HG03521 (cell line): ENCODE data around the gene CASKIN2.

ENCODE experiments used
- ATAC-seq: cut with Tn5 transposase; IDR thresholded peaks from one replicate; pipeline ENCODE4 v1.9.1; 2021; ENCODE audit warnings: mild to moderate bottlenecking, moderate library complexity; ENCODE audit not compliant: unreplicated experiment

CASKIN2 gene

DNA sequence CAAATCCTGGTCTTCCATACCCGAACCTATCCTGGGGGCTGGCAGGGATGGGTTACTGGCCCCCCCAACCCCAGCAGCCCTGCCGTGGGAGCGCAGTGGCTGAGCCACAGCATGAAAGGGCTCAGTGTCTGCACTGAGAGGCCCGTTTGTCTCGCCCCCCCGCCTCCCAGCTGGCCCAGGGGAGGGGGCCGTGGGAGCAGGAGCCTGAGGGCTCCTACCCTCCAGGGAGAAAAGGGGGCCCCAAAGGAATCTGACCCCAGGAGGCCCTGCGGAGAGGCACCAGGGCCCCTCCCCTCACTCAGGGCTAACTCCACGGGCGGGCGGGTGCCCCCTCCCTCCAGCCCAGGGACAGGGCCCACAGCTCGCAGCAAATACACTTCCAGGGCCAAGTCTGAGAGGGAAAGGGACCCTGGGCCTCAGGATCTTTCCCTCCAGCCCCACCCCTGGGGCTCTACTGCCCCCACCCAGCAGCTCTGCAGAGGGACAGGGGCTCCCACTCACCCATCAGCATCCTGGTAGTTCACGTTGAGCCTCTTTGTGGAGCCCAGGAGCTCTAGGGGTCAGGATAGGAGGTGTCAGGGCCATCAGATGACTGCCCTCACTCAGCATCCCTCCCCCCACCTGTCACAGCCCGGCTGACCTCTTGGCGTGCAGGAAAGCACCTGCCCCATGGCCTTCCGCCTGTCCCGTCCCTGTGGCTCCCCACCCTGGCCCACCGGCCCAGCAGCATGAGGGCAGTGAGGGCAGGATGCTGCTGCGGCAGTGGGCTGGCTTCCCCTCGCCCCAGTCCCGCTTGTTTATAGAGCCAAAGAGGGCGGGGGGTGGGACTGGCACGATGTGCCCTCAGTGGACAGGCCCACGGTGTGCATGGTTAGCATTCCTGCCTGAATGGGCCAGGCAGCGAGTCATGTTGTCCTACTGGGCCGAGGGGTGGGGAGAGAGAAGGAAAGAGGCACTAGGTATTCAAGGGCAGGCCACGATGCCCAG lies 7.3 kb downstream of the CASKIN2 start:
- no peak for ATAC-seq

- no peak for ATAC-seq
Observed at GRCh38 chr17:75506888-75507287, 8.4 kb downstream of the CASKIN2 start.

DNA sequence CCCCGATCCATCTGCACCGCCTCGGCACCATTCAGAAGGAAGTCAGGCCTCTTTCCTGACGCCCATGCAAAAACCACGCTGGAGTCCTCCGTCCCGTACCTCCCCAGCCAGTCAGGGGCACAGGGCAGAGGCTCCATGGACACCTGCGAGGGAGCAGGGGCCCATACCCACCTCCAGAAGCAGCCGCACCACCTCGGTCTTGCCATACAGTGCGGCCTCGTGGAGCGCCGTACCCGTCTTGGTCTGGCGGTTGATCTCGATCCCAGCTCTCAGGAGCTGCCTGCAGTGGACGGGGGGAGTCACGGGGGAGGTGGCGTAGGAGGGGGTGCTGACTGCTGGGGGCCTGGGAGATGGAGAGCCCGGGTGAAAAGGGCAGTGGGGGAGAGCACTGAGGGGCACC lies 9.2 kb downstream of the CASKIN2 start:
- no peak for ATAC-seq

DNA sequence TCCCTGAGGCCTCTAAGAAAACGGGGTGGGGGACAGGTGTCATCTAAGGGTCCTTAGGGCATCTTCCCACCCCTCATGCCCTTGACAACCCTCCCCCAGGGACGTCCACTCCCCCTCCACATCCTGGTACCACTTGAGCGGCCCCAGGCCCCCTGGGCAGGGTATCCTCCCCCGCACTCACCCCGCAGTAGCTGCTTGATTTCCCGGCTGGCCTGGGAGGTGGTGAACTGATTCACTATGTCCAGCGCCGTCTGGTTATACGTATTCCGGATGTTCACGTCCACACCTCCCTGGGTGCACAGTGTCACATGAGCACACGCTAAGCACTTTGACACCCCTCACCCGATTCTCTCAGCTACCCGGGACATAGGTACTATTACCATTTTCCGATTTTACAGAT lies 9.7 kb downstream of the CASKIN2 start:
- no peak for ATAC-seq

DNA sequence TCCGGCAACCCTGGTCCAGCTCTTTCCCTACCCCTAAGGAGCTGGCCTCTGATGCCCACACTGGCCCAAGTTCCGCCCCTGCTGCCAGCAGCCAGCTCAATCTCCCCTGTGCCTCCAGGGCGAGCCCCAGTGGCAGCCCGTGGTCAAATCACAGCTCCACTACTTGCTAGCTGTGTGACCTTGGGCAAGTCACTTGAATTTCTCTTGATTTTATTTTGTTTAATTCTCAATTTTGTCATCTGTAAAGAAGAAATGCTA lies 10.3 kb downstream of the CASKIN2 start:
- no peak for ATAC-seq

DNA sequence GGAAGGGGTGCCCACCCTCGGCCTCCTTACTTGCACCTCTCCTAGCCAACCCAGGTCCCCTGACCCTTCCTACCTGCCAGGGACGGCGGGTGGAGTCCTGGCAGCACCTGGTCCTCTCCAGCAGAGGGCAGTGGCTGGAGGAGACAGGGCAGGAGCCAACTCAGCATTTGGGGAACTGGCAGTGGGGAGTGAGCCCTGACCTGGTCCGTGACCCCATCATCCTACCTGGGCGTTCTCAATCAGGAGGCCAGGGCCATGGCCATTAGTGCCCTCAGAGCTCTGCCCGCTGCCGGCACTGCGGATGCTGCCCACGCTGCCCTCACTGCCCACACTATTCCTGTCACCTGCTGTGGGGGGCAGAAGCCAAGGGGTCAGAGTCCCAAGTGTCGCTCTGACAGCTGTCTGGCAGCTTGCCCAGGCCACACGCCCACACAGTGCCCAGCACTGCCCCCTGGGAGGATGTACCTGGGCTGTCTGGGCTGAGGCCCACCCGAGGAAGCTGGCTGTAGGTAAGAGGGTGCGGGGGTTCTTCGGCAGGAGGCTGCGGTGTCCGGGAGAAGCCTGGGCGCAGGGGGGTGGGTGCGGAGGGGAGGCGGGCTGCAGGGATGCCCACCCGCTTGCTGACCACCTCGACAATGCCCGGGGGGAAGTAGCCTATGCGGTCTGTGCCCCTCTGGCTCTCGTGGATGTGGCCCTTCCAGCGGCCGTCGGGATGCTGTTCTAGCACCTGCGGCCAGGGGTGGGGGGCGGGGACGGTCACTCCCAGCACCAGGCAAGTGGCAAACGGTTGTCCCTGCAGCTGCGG lies 10.8 kb downstream of the CASKIN2 start:
- ATAC-seq = no peak

DNA sequence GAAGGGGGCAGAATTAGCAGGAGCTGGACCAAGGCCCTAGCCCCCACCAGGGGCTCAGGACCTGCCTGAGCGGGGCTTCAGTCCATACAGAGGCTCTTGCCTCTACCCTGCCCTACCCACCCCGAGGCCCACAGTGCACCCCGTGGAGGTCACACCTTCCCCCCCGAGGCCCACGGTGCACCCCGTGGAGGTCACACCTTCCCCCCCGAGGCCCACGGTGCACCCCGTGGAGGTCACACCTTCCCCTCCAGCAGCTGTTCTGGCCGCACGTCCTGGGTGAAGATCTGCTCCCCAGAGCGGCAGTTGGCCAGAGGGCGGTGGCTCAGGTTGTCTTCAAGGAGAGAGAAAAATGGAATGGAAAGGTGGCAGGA lies 11.4 kb downstream of the CASKIN2 start:
- ATAC-seq = no peak

- ATAC-seq = no peak
Observed at GRCh38 chr17:75503337-75503950, 11.9 kb downstream of the CASKIN2 start.

GRCh38 chr17:75502721-75503329 lies 12.5 kb downstream of the CASKIN2 start:
- ATAC-seq = no peak

DNA sequence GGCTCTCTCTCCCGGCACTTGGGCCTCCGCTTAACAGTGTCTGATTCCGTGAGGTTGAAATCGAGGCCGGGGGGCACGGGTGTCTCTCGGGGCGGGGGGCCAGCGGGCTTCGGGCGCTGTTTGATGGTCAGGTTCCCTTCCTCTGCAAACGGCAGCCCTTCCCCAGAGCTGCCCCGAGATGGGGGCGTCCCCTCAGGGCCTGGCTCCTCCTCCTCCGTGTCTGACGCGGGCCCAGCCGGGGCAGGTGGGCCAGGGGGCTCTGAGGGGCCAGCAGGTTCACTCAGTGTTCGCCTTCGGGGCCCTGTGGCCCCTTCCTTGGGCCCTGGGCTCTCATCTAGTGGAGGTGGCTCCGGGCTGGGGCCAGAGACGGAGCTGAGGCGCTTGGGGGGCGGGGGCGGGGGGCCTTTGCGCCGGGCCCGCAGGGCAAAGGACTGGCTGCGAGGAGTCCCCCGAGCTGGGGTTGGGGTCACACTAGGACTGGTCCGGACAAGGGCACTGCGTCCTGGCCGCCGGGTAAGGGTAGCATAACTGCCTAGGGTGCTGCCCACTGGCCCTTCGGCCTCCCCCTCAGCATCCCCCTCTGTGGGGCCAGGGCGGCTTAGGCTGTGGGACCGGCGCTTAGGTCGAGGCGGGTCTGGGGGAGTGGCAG lies 13.1 kb downstream of the CASKIN2 start:
- no peak for ATAC-seq

DNA sequence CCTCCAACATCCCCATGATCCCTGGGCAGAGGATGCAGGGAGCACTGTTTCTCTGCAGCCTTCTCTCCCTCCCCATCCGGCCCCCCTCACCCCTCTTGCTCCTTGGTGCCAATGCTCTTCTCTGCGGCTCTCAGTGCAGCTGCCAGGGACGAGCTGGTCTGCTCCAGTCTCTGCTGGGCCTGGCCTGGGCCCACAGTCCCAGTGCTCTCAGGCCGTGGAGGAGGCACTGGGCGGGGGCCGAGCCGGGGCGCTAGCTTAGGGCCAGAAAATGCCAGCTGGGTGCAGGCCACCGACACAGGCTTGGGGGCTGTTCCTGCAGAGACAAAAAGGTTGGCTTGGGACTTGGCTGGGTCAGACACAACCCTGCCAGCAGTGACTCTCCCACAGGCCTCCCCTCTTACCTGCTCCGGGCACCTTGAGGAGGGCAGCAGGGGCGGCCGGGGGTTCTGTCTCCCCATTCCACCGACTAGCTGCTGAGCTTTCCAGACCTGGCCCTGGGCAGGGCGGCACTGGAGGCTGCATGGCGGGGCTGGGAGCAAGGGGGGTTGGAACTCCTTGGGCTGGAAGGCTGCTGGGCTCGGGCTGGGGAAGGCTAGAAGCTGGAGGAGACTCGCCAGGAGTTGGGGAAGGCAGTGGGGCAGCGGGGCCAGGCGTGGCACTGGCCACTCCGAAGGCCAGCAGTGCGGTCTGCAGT lies 13.8 kb downstream of the CASKIN2 start:
- ATAC-seq = no peak

DNA sequence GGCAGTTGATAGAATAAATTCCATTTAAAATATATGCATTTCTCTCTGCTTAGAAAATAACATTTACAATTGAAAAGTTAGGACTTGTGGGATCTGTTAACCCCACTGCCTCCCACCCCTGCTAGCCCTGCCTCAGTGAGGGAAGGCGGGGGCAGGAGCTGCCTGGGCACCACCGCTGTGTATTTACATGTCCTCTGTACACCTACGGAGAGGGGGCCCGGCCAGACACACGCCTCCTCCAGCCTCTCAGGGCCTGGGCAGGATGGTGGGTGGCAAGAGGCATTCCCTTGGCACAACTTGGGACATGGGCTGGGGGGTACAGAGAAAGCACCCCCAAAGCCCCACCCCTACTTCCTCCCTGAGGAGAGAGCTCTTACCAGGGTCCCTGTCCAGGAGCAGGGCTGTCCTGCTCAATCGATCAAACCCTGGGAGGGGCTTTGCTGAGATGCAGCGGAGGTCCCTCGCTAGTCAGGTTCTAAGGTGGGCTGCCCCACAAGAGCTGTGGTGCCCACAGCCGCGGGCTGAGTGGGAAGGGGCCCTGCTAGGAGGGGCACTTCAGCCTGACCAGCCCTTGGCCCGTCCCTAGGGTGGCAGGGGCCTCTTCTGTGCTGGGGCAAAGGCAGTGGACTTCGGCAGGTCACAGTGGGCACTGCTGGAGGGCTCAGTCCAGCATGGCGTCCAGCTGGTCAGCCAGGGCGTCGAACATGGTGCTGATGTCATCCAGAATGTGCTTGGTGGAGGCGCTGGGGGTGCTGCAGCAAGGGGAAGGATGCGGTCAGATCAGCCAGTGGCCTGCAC lies 14.7 kb downstream of the CASKIN2 start:
- ATAC-seq = no peak

GRCh38 chr17:75499313-75500022 lies 15.9 kb downstream of the CASKIN2 start:
- no peak for ATAC-seq

GRCh38 chr17:75498726-75499213 lies 16.6 kb downstream of the CASKIN2 start:
- ATAC-seq = no peak

- ATAC-seq = no peak
Observed at GRCh38 chr17:75498039-75498725, 17.2 kb downstream of the CASKIN2 start.

DNA sequence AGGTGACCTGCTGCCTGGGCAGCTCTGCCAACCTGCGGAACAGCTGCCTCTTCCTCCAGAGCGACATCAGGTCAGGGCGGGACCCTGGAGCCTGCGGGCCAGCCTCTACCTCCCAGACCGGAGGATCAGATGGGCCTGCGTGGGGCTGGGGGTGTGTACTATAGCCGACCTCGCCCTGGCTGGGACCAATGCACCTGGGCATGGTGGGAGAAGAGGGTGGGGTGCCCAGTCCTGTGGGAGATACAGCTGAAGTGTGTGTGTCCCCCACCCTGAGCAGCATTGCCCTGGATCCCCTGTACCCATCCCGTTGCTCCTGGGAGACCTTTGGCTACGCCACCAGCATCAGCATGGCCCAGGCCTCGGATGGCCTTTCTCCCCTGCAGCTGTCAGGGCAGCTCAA lies 19.3 kb downstream of the CASKIN2 start:
- no peak for ATAC-seq

DNA sequence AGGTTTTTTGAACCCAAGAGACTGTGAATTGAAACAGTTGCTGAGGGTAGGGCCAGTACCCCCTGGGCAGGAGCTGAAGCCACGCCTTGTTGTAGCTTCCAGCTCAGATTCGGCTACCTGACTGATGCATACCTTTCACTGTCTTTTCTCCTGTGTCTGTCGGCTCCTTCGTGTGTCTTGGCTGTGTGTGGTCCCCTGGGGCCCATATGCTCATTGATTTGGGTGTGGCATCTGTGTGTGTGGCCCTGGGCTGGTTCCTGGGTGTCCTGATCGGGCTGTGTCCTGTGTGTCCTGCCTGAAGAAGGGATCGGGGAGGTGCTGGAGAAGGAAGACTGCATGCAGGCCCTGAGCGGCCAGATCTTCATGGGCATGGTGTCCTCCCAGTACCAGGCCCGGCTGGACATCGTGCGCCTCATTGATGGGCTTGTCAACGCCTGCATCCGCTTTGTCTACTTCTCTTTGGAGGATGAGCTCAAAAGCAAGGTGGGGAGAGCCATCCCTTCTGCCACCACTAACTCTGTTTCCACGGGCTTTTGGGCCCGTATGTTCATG lies 20.9 kb downstream of the CASKIN2 start:
- no peak for ATAC-seq
